ENCODE results near the gene GSPT1.
"Not testable (repeated sequence)": the region's sequence is repeated elsewhere in the genome, so short reads cannot be mapped to it uniquely, and the experiment has no call there.

- TF ChIP-seq, protein P1, sequence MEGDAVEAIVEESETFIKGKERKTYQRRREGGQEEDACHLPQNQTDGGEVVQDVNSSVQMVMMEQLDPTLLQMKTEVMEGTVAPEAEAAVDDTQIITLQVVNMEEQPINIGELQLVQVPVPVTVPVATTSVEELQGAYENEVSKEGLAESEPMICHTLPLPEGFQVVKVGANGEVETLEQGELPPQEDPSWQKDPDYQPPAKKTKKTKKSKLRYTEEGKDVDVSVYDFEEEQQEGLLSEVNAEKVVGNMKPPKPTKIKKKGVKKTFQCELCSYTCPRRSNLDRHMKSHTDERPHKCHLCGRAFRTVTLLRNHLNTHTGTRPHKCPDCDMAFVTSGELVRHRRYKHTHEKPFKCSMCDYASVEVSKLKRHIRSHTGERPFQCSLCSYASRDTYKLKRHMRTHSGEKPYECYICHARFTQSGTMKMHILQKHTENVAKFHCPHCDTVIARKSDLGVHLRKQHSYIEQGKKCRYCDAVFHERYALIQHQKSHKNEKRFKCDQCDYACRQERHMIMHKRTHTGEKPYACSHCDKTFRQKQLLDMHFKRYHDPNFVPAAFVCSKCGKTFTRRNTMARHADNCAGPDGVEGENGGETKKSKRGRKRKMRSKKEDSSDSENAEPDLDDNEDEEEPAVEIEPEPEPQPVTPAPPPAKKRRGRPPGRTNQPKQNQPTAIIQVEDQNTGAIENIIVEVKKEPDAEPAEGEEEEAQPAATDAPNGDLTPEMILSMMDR (IDR thresholded peaks at IDR 0.05; ENCODE audit: low read depth, low read length), result not testable (repeated sequence)
- not testable (repeated sequence) for TF ChIP-seq POLR2A (IDR thresholded peaks at IDR 0.05; ENCODE audit: extremely low read depth, insufficient read length)
Measured at GRCh38 chr16:11953576-11953975, 37.8 kb upstream of the GSPT1 start.
